ENCODE measurements around the gene STX19.
"Not testable (repeated sequence)": the region's sequence is repeated elsewhere in the genome, so short reads cannot be mapped to it uniquely, and the experiment has no call there.

Gene STX19

DNA sequence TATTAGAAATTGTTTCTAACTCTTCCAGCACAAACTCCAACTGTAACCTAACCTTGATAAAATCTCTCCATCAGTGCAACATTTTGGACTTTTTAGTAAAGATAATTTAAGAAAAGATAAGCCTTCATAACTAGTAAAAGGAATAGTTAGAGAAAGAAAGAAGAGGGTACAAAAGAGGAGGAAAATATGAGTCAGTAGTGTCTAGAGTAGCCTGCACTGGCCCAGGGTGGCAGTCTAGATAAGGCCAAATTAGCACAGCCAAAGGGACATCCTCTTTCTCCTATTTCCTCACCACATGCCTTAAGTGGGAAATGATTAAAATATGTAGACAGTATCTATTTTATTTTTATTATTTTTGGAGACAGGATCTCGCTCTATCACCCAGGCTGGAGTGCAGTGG, 58.4 kb downstream of the STX19 start:
- DNase-seq = no peak

DNA sequence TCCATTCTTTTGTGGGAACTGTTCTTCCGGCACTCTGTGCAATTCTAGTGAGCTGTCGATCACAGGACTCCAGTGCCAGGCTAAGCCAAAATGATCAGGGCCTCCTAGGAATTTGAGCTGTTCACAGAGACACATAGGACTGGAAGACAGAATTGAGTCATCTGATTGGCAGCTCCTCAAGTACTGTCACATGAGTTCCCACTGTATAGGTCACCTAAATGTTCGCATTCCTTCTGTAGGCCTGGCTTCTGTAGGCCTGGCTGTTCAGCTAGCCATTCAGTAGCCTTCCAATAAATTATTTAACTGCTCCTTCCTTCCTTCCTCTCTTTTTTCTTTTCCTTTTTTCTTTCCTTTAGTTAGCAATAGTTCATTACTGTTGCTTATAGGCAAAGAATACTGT, 59.0 kb downstream of the STX19 start:
- no peak for DNase-seq

DNA sequence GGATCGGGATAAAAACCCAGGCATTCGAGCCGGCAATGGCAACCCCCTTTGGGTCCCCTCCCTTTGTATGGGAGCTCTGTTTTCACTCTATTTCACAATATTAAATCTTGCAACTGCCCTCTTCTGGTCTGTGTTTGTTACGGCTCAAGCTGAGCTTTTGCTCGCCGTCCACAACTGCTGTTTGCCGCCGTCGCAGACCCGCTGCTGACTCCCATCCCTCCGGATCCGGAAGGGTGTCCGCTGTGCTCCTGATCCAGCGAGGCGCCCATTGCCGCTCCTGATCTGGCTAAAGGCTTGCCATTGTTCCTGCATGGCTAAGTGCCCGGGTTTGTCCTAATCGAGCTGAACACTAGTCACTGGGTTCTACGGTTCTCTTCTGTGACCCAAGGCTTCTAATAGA, 63.3 kb downstream of the STX19 start:
- not testable (repeated sequence) for DNase-seq
